ENCODE measurements around the gene TNNC2.

DNA sequence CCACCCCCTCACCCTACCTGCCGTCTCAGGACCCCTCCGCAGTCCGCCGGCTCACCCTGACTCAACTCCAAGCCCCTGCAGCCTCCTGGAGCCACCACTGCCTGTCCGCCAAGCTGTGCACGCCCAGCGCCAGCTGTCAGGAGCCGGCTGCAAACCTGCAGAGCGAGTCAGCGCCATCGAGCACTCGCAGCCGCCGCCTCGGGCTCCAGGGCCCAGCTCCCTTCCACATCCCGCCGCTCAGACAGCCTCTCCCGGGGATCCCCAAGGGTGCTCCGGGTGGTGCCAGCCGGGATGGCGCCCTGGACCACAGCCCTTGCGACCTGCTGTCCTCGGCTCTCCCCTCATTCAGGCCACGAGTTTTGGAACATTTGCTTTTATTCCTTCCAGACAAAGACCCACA, 4.3 kb downstream of the TNNC2 start:
- no peak for TF ChIP-seq POLR2A (IDR thresholded peaks at IDR 0.05)
- TF ChIP-seq, protein P1, sequence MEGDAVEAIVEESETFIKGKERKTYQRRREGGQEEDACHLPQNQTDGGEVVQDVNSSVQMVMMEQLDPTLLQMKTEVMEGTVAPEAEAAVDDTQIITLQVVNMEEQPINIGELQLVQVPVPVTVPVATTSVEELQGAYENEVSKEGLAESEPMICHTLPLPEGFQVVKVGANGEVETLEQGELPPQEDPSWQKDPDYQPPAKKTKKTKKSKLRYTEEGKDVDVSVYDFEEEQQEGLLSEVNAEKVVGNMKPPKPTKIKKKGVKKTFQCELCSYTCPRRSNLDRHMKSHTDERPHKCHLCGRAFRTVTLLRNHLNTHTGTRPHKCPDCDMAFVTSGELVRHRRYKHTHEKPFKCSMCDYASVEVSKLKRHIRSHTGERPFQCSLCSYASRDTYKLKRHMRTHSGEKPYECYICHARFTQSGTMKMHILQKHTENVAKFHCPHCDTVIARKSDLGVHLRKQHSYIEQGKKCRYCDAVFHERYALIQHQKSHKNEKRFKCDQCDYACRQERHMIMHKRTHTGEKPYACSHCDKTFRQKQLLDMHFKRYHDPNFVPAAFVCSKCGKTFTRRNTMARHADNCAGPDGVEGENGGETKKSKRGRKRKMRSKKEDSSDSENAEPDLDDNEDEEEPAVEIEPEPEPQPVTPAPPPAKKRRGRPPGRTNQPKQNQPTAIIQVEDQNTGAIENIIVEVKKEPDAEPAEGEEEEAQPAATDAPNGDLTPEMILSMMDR (IDR thresholded peaks at IDR 0.05), result no peak

All from Peyer's patch (tissue), 4 donors.